ENCODE measurements around the gene TSPAN13.

DNA sequence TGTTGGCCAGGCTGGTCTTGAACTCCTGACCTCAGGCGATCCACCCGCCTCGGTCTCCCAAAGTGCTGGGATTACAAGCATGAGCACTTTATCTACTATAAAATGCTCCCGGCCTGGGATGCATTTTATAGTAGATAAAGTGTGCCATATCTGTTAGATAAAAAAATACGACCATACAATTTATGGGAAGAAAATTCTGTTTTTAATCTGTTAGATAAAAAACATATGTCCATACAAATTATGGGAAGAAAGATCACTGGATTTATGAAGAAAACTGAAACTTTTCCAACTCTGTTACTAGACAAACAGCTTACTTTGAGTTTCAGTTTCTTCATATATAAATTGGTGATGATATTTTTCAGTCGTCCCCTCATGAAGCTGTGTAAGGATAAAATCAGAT, 4.5 kb downstream of the TSPAN13 start:
- TF ChIP-seq, protein P1, sequence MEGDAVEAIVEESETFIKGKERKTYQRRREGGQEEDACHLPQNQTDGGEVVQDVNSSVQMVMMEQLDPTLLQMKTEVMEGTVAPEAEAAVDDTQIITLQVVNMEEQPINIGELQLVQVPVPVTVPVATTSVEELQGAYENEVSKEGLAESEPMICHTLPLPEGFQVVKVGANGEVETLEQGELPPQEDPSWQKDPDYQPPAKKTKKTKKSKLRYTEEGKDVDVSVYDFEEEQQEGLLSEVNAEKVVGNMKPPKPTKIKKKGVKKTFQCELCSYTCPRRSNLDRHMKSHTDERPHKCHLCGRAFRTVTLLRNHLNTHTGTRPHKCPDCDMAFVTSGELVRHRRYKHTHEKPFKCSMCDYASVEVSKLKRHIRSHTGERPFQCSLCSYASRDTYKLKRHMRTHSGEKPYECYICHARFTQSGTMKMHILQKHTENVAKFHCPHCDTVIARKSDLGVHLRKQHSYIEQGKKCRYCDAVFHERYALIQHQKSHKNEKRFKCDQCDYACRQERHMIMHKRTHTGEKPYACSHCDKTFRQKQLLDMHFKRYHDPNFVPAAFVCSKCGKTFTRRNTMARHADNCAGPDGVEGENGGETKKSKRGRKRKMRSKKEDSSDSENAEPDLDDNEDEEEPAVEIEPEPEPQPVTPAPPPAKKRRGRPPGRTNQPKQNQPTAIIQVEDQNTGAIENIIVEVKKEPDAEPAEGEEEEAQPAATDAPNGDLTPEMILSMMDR (conservative IDR thresholded peaks at IDR 0.05) = no peak
- no peak for TF ChIP-seq EZH2 (IDR thresholded peaks at IDR 0.05; ENCODE audit: low read depth)
